ENCODE results near the gene OOSP4B.

- TF ChIP-seq TAF1 (IDR thresholded peaks at IDR 0.05; ENCODE audit: low read depth) (no peak), EZH2 (IDR thresholded peaks at IDR 0.05; ENCODE audit: borderline replicate concordance, insufficient read depth, low read length, poor library complexity, severe bottlenecking) (no peak), POLR2AphosphoS5 (IDR thresholded peaks at IDR 0.05) (no peak), SMC3 (conservative IDR thresholded peaks at IDR 0.05; ENCODE audit: poor library complexity) (no peak), MXI1 (conservative IDR thresholded peaks at IDR 0.05; ENCODE audit: poor library complexity, severe bottlenecking) (no peak)
- TF ChIP-seq, protein P1, sequence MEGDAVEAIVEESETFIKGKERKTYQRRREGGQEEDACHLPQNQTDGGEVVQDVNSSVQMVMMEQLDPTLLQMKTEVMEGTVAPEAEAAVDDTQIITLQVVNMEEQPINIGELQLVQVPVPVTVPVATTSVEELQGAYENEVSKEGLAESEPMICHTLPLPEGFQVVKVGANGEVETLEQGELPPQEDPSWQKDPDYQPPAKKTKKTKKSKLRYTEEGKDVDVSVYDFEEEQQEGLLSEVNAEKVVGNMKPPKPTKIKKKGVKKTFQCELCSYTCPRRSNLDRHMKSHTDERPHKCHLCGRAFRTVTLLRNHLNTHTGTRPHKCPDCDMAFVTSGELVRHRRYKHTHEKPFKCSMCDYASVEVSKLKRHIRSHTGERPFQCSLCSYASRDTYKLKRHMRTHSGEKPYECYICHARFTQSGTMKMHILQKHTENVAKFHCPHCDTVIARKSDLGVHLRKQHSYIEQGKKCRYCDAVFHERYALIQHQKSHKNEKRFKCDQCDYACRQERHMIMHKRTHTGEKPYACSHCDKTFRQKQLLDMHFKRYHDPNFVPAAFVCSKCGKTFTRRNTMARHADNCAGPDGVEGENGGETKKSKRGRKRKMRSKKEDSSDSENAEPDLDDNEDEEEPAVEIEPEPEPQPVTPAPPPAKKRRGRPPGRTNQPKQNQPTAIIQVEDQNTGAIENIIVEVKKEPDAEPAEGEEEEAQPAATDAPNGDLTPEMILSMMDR (IDR thresholded peaks at IDR 0.05; ENCODE audit: poor library complexity, severe bottlenecking): no peak
These were observed 39.5 kb downstream of the OOSP4B start, which contains the start of gene MS4A3 for GRCh38 chr11:60056349-60056969.

Measured in neural cell (in vitro differentiated cells).